Measurements from ENCODE around the gene G3BP2. TPM values are rescaled to one million over a fixed set of nuclear protein-coding genes. Genes with fewer than 3 reads are reported as not detected.
"Not testable (repeated sequence)": the region's sequence is repeated elsewhere in the genome, so short reads cannot be mapped to it uniquely, and the experiment has no call there.

Gene G3BP2
- total RNA-seq: 228 TPM

DNA sequence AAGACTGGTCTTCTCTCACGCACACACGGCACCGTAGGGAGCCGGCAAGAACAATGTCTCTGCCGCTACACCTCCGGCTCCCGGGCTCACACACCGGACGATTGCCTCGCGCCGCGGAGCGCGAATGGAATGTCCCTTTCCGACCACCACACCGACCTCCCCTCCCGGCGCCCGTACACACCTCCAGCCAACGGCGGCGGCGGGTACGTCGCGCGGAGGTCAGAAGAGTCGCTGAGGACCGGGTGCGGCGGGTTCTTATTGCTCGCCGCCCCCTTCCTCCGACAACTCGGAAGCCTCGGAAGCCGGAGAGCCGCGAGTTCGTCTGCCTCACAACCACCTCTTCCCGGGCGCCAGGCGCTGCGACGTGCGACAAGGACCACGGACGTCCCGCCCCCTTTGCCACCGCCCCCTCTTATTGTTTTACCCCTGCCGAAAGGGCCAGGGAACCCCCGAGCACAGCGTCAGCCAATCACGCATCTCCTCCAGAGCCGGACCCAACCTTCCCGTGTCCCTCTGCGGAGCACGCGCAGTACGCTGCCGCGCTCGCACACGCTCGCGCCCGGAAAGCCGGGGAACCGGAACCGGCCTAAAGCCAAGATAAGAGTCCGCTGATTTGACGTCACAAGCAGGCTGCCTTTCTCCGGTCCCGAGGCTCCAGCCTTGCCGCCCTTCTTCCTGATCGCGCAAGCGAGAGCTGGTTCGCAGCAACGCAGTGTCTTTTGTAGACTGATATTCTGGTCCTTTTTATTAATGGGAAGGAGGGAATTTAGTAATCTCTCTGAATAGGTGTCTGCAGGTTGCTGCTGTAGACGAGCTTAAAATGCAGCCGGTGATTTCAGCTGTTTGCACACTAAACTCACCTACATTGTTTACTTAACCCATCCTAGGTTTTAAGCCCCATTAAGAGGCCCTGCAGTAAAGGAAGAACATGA, at the start of gene G3BP2:
G3BP2 (minus strand) TSS at position 385 of the 932 bp plus-strand sequence. CDS start 11,386 bp downstream, outside the sequence.
- Histone ChIP-seq H3K4me1 (ENCODE audit: insufficient read depth, low read length) (peaks cover 34% of the 10 kb centered on the region), H3K4me3 (ENCODE audit: low read length) (peak within 1 kb of the TSS; percentile 97), H3K27me3 (ENCODE audit: insufficient read depth, low read length) (no peaks in the 10 kb centered on the region), H3K9me3 (ENCODE audit: low read depth, low read length) (no peaks in the 10 kb centered on the region)

DNA sequence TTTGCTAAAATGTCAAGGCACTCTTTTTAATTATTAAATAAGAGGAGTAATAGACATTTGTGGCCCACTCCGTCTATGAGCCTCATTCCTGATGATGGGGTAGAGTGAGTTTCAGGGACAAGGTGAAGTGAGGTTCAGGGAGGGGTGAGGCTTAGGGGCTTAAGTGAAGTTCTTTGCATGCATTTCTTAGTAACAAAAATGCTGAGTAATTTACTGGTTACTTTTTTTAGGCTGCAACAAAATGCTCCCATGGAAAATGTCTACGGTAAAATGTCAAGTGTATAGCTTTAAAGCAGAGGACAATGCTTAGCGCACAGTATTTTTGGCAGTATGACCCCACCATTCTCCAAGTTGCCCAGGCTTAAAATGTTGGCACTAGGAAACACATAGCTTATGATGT, 49.2 kb upstream of the G3BP2 start:
- H3K4me3 ChIP-seq (ENCODE audit: low read length): no peak overlapping the region
- H3K4me1 ChIP-seq (ENCODE audit: insufficient read depth, low read length): peaks cover 27% of the 10 kb centered on the region
- no peaks in the 10 kb centered on the region for H3K9me3 ChIP-seq (ENCODE audit: low read depth, low read length)
- H3K27me3 ChIP-seq (ENCODE audit: insufficient read depth, low read length): no peaks in the 10 kb centered on the region

DNA sequence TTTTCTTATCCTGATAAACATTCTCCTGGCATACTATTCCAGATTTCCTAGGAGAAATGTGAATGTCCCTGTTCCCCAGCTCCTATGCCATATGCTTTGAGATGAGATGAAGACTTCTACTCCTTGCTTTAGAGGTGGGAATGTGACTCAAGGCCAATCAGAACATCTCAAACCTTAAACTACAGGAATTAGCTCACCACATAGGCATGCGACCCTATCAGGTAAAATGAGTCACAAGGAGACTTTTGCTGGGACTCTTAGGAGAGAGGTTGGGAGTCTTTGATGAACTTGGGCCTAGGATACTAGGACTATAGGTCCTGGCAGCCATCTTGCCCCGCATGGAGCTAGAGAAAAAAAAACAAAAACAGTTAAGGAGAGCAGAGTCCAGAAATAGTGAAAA, 45.3 kb upstream of the G3BP2 start:
- Histone ChIP-seq H3K4me1 (ENCODE audit: insufficient read depth, low read length) (peaks cover 7% of the 10 kb centered on the region), H3K4me3 (ENCODE audit: low read length) (no peak overlapping the region), H3K27me3 (ENCODE audit: insufficient read depth, low read length) (no peaks in the 10 kb centered on the region), H3K9me3 (ENCODE audit: low read depth, low read length) (no peaks in the 10 kb centered on the region)

DNA sequence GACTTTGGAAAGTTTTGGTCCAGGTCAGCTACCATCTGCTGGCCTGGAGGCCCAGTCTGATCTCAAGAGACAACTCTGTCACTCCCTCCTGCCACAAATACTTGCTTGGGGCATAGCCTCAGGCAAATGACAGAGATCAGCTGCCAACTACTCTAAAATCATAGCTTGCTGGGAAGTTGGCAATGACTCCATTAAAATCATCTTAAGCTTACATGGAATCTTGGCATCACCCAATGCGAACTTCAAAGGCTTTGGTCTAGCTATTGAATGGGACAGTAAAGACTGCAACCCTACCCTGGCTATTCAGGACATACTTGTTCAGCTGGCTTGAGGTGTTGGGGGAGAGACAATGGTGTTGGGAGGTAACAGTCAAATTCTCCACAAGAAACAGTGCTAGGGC, 44.2 kb upstream of the G3BP2 start:
- Histone ChIP-seq H3K4me3 (ENCODE audit: low read length) (no peak overlapping the region), H3K27me3 (ENCODE audit: insufficient read depth, low read length) (no peaks in the 10 kb centered on the region), H3K4me1 (ENCODE audit: insufficient read depth, low read length) (no peaks in the 10 kb centered on the region), H3K9me3 (ENCODE audit: low read depth, low read length) (no peaks in the 10 kb centered on the region)

DNA sequence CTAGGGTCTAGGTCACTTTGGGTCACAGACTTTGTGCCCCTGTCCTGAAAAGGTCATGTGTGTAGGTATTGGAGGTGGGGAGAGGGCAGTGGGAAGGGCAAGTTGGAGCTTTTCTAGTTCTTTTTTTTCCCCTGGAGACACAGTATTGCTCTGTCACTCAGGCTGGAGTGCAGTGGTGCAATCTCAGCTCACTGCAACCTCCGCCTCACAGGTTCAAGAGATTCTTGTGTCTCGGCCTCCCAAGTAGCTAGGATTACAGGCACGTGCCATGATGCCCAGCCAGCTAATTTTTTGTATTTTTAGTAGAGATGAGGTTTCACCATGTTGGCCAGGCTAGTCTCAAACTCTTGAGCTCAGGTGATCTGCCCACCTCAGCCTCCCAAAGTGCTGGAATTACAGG, 42.8 kb upstream of the G3BP2 start:
- H3K9me3 ChIP-seq (ENCODE audit: low read depth, low read length); H3K4me3 ChIP-seq (ENCODE audit: low read length); H3K4me1 ChIP-seq (ENCODE audit: insufficient read depth, low read length); H3K27me3 ChIP-seq (ENCODE audit: insufficient read depth, low read length): not testable (repeated sequence)

DNA sequence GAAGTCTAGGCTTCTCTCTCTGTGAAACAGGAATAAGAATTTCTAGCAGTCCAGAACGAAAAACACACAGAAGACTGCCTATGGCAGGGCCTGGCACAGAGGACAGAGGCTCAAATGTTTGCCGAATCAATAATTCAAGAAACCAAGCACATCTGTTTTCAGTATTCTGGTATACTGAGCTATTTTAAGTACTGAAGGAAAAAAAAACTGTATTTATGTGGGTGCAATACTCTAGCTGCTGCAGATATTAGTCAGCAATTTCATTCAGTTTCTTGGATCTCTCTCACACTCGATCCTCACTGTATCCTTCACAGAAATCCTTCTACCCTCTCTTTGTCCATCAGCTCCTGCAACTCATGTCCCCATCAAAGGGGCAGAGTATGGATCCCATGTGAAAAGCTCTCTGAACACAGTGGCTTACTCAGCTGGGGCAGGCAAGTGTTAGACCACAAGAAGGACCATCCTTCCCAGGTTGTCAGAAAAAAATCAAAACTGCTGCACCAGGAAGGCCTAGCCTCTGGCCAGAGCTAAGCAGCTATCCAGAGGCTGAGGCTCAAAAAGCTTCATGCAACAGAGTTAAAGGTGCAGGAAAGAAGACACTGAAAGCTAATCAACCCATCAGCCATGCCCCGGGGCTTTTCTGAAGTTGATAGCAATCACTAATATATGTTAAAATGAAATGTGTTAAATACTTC, 42.0 kb upstream of the G3BP2 start:
- Histone ChIP-seq H3K27me3 (ENCODE audit: insufficient read depth, low read length) (no peaks in the 10 kb centered on the region), H3K4me3 (ENCODE audit: low read length) (no peak overlapping the region), H3K9me3 (ENCODE audit: low read depth, low read length) (no peaks in the 10 kb centered on the region), H3K4me1 (ENCODE audit: insufficient read depth, low read length) (peaks cover under 1% of the 10 kb centered on the region)

DNA sequence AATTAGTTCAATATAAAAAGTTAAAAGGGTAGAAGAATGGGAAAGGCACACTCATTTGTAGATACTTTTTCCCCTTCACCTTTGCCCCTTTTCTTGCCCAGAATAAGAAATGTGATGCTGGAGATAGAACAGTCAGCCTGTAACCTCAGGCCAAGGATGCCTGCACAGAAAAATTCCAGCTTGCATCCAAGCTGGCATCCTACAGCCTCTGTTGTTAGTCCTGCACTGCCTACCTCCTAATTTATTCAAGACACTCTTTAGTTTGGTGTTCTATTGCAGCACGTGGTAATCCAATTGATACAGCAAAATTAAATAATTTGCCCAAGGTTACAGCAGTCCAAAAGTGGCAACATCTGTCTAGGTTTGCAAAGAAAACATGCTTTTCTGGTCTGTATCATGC, 41.5 kb upstream of the G3BP2 start:
- Histone ChIP-seq H3K9me3 (ENCODE audit: low read depth, low read length) (no peaks in the 10 kb centered on the region), H3K4me1 (ENCODE audit: insufficient read depth, low read length) (peaks cover 3% of the 10 kb centered on the region), H3K27me3 (ENCODE audit: insufficient read depth, low read length) (no peaks in the 10 kb centered on the region), H3K4me3 (ENCODE audit: low read length) (no peak overlapping the region)

DNA sequence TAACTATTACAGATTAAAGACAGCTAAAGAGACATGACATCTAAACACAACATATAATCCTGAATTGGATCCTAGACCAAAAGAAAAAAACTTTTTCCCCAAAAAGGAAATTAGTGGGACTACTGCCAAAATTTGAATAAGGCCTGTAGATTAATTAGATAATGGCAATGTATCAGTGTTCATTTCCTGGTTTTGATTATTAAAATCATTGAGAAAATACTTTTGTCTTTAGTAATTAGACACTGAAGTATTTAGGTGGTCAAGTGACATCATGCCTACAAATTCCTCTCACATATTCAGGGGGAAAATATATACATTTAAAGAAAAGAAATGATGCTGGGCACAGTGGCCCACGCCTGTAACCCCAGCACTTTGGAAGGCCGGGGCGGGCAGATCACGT, 40.8 kb upstream of the G3BP2 start:
- Histone ChIP-seq H3K4me1 (ENCODE audit: insufficient read depth, low read length) (peaks cover 3% of the 10 kb centered on the region), H3K27me3 (ENCODE audit: insufficient read depth, low read length) (no peaks in the 10 kb centered on the region), H3K4me3 (ENCODE audit: low read length) (no peak overlapping the region), H3K9me3 (ENCODE audit: low read depth, low read length) (no peaks in the 10 kb centered on the region)

DNA sequence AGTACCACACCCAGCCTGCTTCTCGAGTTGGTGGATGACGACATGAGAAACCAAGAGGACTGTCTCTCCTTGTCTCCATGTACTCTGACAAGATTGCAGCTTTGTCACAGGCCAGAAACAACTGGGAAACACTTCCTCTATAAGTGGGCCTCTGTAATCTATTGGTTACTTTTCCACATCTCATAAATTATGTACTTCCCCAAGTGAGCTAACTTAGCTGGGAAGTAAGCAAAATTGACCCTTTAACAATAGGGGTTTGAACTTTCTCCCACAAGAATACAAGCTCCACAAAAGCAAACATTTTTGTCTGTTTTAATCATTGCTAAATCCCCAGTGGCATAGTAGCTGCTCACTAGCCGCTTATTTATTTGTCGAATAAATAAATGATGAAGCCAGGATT, 37.0 kb upstream of the G3BP2 start:
- Histone ChIP-seq H3K4me1 (ENCODE audit: insufficient read depth, low read length) (peaks cover 3% of the 10 kb centered on the region), H3K27me3 (ENCODE audit: insufficient read depth, low read length) (no peaks in the 10 kb centered on the region)

DNA sequence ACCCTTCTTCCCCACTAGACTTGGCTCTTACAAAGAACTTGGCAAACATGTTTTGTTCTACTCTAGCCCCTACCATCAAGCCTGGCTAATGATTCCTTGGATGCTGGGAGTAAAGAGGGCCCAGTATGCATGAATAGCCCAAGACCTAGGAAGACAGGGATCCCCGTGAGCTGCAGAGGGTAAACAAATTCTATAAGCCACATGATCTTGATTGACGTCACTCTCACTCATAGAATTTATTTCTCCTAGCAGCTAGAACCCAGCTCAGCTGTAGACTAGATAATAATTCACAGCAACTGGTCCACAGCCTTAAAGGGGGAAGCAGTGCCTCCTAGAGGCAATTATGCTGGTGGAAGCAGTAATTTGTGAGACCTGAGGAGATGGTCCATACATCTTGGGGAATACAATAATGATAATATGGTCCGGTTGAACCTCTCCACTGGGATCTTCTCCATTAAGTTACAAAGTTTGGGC, 35.0 kb upstream of the G3BP2 start:
- Histone ChIP-seq H3K9me3 (ENCODE audit: low read depth, low read length) (no peaks in the 10 kb centered on the region), H3K4me3 (ENCODE audit: low read length) (no peak overlapping the region), H3K27me3 (ENCODE audit: insufficient read depth, low read length) (no peaks in the 10 kb centered on the region), H3K4me1 (ENCODE audit: insufficient read depth, low read length) (peaks cover 3% of the 10 kb centered on the region)

More for the DNA sequence above, 37.0 kb upstream of the G3BP2 start:
- H3K4me3 ChIP-seq (ENCODE audit: low read length): no peak overlapping the region
- H3K9me3 ChIP-seq (ENCODE audit: low read depth, low read length): no peaks in the 10 kb centered on the region

DNA sequence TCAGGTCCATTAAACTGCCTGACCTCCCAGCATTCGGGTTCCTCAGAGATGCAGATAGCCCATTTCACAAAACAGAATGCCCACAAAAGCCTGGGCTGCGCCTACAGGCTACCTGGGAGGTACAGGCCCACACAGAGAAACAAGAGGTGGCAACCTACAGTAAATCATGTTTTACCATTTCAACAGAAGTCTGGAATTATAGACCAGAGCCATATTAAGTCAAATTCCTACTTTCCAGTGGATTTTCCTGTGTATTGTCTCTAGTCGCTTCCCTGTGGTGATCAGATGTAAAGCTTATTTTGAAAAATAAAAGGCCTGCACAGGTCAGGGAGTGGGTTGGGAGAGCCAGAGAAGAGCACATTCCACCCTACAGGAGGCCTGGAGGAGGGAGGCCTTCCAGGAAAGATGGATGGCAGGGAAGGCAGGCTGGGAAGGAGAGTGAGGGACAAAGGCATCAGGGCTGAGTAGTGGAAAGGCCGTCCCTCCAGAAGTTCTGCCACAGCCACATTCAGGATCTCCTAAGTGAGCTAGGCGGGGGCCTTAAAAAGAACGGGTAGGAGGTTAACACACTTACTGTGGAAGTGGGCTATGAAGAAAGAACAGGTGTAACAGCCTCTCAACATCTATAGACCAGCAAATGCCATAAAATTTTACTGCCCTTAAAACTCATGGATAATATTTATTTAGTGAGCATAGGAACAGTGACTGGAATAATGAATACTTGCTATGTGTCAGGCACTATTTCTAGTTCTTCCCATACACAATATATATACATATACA, 32.2 kb upstream of the G3BP2 start:
- no peaks in the 10 kb centered on the region for H3K9me3 ChIP-seq (ENCODE audit: low read depth, low read length)
- no peak overlapping the region for H3K4me3 ChIP-seq (ENCODE audit: low read length)
- H3K4me1 ChIP-seq (ENCODE audit: insufficient read depth, low read length): peaks cover 3% of the 10 kb centered on the region
- no peaks in the 10 kb centered on the region for H3K27me3 ChIP-seq (ENCODE audit: insufficient read depth, low read length)

DNA sequence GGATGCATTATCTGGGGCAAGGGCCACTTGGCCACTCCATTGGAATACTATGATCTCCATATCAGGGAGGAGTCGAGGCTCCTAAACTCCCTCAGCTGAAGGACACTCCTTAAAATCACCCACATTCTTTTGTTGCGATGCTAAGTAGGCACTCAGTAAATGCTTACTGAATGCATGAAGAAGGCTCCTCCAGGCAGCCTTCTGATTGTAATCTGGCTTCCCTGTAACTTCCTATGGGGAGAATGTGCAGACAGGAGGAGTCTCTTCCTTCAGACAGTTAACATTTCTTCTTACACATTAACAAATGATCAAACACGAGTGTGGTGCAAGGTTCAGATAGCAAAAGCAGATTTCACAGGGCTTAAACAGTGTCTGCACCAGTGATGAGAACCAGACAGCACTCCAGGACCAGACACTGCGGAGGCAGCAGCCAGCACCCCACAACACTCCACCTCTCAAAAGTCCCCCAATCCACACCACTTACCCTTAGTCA, 29.8 kb upstream of the G3BP2 start:
- H3K9me3 ChIP-seq (ENCODE audit: low read depth, low read length): no peaks in the 10 kb centered on the region
- peaks cover 14% of the 10 kb centered on the region for H3K4me1 ChIP-seq (ENCODE audit: insufficient read depth, low read length)
- H3K4me3 ChIP-seq (ENCODE audit: low read length): no peak overlapping the region
- H3K27me3 ChIP-seq (ENCODE audit: insufficient read depth, low read length): no peaks in the 10 kb centered on the region

DNA sequence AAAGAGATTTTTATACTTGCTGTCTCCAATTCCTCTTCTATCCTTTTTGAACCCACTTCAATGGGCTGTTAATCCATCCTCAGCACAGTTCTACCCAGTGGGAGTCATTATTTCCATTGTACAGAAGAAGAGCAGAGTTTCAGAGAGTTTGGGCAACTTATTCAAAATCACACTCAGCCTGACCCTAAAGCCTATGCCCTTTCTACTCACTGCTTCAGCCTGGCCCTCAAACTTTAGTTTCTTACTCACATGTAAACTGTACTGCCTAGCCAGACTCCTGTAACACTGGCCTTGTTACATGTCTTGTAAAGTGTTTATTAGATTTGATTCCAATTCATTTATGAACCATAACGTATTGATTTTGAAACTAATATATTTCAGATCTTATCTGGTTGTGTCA, 26.1 kb upstream of the G3BP2 start:
- no peaks in the 10 kb centered on the region for H3K27me3 ChIP-seq (ENCODE audit: insufficient read depth, low read length)
- H3K4me1 ChIP-seq (ENCODE audit: insufficient read depth, low read length): peaks cover 16% of the 10 kb centered on the region
- H3K4me3 ChIP-seq (ENCODE audit: low read length): no peak overlapping the region
- H3K9me3 ChIP-seq (ENCODE audit: low read depth, low read length): no peaks in the 10 kb centered on the region

DNA sequence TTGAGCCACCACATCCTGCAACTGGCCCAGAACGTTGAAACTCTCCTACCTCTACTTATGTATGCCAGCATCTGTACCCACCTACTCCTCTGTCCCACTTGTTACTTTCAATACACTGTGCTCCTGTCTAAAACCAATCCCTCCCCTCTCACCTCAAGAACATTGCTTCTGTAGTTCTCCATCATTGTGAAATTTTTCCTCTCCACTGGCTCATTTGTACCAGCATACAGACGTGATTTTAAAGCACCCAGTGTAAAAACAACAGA, 25.7 kb upstream of the G3BP2 start:
- no peaks in the 10 kb centered on the region for H3K27me3 ChIP-seq (ENCODE audit: insufficient read depth, low read length)
- no peaks in the 10 kb centered on the region for H3K9me3 ChIP-seq (ENCODE audit: low read depth, low read length)
- peaks cover 16% of the 10 kb centered on the region for H3K4me1 ChIP-seq (ENCODE audit: insufficient read depth, low read length)
- no peak overlapping the region for H3K4me3 ChIP-seq (ENCODE audit: low read length)
